GM21423 (cell line): ENCODE data around the gene NUDT15.

ENCODE experiments used
- ATAC-seq: cut with Tn5 transposase; IDR thresholded peaks from one replicate; pipeline ENCODE4 v1.9.1; 2021; ENCODE audit warnings: mild to moderate bottlenecking, moderate library complexity; ENCODE audit not compliant: unreplicated experiment

Gene NUDT15

GRCh38 chr13:48096670-48097069 lies 59.1 kb downstream of the NUDT15 start:
- ATAC-seq: no peak
